KOPT-K1 (cell line): Measurements from ENCODE around the gene LILRA2.
"Not testable (repeated sequence)": the region's sequence is repeated elsewhere in the genome, so short reads cannot be mapped to it uniquely, and the experiment has no call there.

Source experiments
- H3K27ac ChIP-seq: fragments of 200-600 bp; sonication (generic); 2 replicates; pipeline ENCODE4 v1.5.1; 2016; ENCODE audit warnings: antibody characterized with exemption, mild to moderate bottlenecking, low read depth, low read length; ENCODE audit not compliant: poor library complexity, severe bottlenecking
- H3K36me3 ChIP-seq: fragments of 200-600 bp; sonication (generic); 2 replicates; pipeline ENCODE4 v1.5.1; 2017; ENCODE audit warnings: antibody characterized with exemption, mild to moderate bottlenecking, low read length, moderate library complexity; ENCODE audit not compliant: insufficient read depth
- H3K9me3 ChIP-seq: fragments of 200-600 bp; sonication (generic); 2 replicates; pipeline ENCODE4 v1.5.1; 2017; ENCODE audit warnings: antibody characterized with exemption, low read length, mild to moderate bottlenecking; ENCODE audit not compliant: insufficient read depth, poor library complexity, severe bottlenecking

LILRA2 gene

DNA sequence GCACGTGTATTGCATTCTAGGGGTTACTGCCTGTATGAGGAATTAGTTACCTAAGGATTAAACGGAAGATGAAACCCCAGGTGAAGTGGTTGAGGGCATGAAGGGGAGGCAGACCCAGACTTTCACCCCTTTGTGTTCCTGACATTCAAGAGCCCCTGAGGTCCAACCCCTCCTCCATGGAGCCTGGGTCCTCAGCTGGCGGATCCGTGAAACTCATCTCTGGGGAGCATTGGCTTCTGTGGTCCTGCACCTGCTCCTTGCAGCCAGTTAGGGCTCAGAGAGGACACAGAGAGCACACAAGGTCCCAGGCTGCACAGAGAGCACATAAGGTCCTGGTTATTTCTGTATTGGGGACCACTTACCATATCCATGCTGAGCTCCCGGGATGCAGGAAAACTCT, 12.8 kb downstream of the LILRA2 start:
- Histone ChIP-seq H3K9me3 (no peaks in the 10 kb centered on the region), H3K27ac (no peak overlapping the region), H3K36me3 (no peaks in the 10 kb centered on the region)

DNA sequence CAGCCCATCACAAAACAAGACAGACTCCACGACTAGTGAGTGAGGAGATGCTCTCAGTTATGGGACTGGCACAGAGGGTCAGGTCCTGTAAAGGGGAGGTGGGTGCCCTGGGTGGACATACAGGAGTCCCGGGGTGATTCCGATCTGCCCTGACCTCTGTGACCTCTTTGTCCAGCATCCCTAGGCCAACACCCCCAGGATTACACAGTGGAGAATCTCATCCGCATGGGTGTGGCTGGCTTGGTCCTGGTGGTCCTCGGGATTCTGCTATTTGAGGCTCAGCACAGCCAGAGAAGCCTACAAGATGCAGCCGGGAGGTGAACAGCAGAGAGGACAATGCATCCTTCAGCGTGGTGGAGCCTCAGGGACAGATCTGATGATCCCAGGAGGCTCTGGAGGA, 13.4 kb downstream of the LILRA2 start:
- H3K36me3 ChIP-seq: no peaks in the 10 kb centered on the region
- H3K27ac ChIP-seq: no peak overlapping the region
- no peaks in the 10 kb centered on the region for H3K9me3 ChIP-seq

DNA sequence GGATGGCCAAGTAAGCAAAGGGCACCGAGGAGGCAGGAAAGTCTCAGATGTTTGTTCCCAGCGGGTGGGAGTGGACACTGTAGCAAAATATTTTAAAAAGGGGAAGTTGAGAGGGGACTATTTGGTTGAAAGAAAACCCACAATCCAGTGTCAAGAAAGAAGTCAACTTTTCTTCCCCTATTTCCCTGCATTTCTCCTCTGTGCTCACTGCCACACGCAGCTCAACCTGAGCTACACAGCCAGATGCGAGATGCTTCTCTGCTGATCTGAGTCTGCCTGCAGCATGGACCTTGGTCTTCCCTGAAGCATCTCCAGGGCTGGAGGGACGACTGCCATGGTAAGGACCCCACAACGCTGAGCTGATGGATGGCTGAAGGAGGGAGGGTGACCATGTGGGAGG, 19.9 kb downstream of the LILRA2 start, which contains the start of gene LILRA1:
Gene LILRA1 (plus strand): TSS at position 188 of the 400 bp plus-strand sequence. CDS start 613 bp downstream, outside the sequence.
- H3K9me3 ChIP-seq, H3K36me3 ChIP-seq, H3K27ac ChIP-seq: not testable (repeated sequence)

DNA sequence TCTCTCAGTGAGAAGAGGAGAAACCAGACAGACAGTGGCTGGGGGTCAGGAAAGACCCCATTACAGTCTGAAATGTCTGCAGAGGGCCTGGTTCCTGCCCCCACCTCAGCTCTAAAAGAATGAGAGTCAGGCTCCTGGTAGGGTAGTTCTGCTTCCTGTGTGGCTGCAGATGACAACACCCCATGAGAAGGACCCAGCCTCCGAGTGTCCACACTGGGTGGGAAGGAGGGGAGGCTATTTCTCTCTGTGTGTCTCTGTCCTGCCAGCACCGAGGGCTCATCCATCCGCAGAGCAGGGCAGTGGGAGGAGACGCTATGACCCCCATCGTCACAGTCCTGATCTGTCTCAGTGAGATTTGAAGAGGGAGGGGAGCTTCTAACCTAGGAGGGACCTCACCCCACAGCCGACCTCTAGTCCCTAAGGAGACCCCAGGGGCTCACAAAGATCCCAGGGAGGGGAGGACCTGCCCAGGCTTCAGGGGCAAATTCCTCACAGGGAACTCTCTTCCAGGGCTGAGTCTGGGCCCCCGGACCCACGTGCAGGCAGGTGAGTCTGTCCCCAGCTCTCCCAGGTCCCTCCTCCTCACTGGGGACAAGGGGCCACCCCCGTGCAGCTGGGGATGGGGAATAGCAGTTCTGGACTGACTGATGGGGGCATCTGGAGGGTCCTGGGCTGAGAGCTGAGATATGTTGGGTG, 20.5 kb downstream of the LILRA2 start:
- H3K9me3 ChIP-seq, H3K27ac ChIP-seq, H3K36me3 ChIP-seq: not testable (repeated sequence)

DNA sequence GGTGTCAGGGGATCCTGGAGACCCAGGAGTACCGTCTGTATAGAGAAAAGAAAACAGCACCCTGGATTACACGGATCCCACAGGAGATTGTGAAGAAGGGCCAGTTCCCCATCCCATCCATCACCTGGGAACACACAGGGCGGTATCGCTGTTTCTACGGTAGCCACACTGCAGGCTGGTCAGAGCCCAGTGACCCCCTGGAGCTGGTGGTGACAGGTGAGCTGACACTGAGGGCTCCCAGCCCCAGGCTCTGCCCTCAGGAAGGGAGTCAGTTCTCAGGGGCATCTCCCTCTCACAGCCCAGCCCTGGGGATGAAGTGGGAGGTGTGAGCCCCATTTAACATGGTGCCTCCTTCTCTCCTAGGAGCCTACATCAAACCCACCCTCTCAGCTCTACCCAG, 21.1 kb downstream of the LILRA2 start:
- no peak overlapping the region for H3K27ac ChIP-seq
- H3K9me3 ChIP-seq: no peaks in the 10 kb centered on the region
- H3K36me3 ChIP-seq: no peaks in the 10 kb centered on the region

DNA sequence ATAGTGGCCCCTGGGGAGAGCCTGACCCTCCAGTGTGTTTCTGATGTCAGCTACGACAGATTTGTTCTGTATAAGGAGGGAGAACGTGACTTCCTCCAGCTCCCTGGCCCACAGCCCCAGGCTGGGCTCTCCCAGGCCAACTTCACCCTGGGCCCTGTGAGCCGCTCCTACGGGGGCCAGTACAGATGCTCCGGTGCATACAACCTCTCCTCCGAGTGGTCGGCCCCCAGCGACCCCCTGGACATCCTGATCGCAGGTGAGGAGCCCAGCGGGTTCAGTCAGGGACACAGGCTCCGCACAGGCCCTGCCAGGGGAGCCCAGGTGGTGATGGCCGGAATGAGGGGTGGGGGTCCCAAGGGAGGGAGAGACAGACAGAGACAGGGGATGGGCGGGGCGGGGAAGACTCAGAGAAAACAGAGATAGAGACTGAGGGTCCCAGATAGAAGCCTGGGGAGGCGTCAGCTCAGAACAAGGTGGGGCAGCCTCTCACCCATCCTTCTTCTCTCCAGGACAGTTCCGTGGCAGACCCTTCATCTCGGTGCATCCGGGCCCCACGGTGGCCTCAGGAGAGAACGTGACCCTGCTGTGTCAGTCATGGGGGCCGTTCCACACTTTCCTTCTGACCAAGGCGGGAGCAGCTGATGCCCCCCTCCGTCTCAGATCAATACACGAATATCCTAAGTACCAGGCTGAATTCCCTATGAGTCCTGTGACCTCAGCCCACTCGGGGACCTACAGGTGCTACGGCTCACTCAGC, 22.3 kb downstream of the LILRA2 start:
- not testable (repeated sequence) for H3K27ac ChIP-seq, H3K36me3 ChIP-seq, H3K9me3 ChIP-seq

DNA sequence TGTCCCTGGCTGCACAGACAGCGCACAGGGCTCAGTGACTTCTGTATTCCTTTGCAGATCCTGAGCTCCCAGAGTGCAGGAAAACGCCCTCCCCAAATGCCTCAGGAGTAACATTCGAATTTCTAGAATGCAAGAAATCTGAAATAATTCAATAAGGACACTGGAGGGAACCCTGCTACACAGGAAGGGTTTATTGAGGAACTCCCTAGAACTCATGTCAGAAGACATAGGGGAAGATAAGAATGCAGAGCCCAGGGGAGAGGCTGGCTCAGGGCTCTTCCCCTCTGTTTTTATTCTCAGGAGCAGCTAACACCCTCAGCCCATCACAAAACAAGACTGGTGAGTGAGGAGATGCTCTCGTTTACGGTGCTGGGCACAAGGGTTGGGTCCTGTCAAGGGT, 26.6 kb downstream of the LILRA2 start:
- Histone ChIP-seq H3K9me3 (peaks cover 9% of the 10 kb centered on the region), H3K27ac (no peak overlapping the region), H3K36me3 (no peaks in the 10 kb centered on the region)

DNA sequence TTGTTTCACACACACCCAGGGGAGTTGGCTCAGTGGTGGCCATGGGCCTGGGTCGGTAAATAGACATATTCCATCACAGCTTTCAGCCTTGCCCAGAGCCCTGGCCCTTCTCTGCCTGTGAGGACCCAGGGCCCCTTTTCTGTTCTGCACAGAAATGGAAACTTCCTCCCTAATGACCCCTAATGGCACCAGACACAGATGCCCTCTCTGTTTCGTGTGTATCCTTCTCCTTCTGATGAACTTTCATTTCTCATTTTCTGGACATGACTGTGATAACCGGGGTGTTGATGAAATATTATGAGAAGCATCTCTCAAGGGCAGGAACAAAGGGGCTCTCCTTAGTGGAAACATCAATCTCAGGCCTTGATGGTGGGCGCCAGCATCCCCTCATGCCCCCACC, 32.6 kb downstream of the LILRA2 start:
- Histone ChIP-seq H3K27ac (no peak overlapping the region), H3K9me3 (peaks cover 20% of the 10 kb centered on the region), H3K36me3 (no peaks in the 10 kb centered on the region)

DNA sequence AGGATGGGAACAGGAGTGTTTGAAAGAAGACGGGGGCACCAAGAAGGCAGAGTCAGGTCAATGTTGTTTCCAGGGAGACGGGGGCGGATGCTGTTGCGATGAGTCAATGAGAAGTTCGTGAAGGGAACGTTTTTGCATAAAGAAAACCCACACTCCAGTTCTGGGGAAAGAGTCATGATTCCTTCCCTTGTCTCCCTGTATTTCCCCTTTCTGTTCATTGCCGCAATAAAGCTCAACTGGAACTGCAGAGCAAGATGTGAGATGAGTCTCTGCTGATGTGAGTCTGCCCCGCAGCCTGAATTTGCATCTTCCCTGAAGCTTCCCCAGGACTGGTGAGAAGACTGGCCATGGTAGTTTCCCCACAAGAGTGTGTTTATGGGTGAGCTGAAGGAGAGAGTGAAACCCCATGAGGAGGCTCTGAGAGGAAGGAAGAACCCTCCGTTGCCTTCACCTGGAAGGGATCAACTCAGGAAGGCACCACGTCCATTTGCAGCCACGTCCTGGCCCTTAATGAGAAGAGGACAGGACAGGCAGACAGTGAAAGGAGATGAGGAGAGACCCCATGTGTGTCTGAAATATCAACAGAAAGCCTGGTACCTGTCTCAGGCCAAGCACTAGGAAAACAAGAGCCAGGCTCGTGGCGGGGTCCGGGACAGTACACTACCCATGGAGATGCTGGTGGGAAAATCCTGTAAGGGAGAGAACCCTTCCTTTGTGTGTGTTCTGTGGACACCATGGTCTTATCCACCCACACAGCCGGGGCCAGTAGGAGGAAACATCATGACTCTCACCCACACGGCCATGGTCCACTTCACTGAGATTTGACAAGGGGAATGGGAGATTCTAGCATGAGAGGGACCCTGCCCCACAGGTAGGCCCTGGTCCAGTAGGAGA, 33.5 kb downstream of the LILRA2 start:
- peaks cover 20% of the 10 kb centered on the region for H3K9me3 ChIP-seq
- H3K27ac ChIP-seq: no peak overlapping the region
- H3K36me3 ChIP-seq: no peaks in the 10 kb centered on the region

DNA sequence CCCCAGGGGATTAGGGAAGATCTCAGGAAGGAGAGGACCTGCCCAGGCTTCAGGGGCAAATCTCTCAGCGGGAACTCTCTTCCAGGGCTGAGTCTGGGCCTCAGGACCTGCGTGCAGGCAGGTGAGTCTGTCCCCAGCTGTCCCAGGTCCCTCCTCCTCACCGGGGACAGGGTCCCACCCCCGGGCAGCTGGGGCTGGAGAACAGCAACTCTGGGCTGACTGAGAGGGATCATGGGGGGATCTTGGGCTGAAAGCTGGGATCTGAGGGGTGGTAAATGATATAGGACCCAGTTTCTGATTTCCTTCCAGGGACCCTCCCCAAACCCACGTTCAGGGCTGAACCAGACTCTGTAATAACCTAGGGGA, 34.2 kb downstream of the LILRA2 start:
- H3K9me3 ChIP-seq: peaks cover 20% of the 10 kb centered on the region
- H3K27ac ChIP-seq: no peak overlapping the region
- no peaks in the 10 kb centered on the region for H3K36me3 ChIP-seq

DNA sequence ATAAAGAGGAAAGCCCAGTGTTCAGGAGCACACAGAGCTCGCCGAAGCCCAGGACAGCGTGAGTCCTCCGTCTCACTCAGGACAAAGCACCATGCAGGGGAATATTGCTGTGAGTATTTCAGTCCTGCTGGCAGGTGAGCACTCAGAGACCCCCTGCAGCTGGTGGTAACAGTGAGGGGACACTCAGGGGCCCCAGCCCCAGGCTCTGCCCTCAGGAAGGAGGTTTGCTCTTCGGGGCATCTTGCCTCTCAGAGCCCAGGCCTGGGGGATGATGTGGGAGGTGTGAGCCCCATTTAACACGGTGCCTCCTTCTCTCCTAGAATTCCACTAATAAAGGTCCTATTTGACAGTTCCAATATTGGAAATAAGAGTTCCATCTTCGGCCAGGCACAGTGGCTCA, 34.6 kb downstream of the LILRA2 start:
- Histone ChIP-seq H3K9me3 (peaks cover 20% of the 10 kb centered on the region), H3K27ac (no peak overlapping the region), H3K36me3 (no peaks in the 10 kb centered on the region)

DNA sequence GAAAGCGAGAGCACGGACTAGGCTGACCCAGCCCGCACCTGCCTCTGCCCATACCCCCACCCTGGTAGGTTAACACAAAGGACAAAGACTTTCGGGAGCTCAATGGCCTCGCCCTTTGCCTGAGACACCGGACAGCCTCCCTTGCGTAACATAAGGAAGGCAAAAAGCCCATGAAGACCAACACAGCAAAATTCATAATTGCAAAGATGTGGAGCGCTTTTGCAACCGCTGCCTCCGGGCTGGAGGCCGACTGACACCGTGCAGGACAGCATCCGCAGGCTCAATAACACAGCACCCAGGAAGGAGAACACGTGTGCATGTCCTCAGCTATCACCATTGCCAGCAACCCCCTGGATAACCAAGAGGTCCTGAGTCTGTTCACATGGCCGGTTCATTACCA, 35.2 kb downstream of the LILRA2 start:
- Histone ChIP-seq H3K36me3 (no peaks in the 10 kb centered on the region), H3K9me3 (peaks cover 20% of the 10 kb centered on the region), H3K27ac (no peak overlapping the region)

DNA sequence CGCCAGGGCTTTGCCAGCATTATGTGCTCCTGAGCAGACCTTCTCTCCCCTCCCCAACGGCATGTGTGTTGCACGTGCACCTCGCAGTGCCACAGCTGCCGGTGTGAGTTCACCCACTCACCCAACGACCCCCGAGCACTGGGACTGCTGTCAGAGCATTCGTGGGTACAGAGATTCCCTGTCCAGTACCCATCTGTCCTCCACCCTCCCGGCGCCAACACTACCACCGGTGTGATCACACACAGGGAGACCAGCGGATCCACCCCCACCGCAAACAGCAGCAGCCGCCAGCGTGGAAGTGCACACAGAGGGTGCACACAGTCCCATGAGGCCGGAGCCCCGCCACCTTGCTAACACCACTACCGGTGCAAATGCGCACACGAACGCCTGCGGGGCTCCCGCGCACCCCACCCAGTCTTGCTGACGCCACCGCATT, 35.8 kb downstream of the LILRA2 start:
- Histone ChIP-seq H3K9me3 (peaks cover 19% of the 10 kb centered on the region), H3K36me3 (no peaks in the 10 kb centered on the region)

DNA sequence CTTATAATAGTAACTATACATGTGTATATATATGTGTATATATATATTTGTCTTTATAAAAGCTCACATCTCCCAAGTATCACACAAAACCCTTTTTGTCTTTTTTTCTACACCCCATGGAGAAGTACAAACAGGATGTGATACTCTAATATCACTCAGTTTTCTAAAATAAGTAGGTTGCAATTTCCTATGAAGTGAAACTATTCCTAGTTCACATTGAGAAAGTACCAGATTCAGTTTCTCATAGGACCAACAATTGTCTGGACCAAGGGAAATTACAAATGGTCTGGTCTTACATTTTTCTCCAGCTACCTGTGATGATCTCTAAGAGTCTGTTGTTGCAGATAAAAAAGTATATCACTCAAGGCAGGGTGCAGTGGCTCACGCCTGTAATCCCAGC, 38.8 kb downstream of the LILRA2 start:
- Histone ChIP-seq H3K9me3 (peaks cover 13% of the 10 kb centered on the region), H3K36me3 (no peaks in the 10 kb centered on the region), H3K27ac (no peak overlapping the region)

More for the DNA sequence above, 35.8 kb downstream of the LILRA2 start:
- H3K27ac ChIP-seq: no peak overlapping the region

DNA sequence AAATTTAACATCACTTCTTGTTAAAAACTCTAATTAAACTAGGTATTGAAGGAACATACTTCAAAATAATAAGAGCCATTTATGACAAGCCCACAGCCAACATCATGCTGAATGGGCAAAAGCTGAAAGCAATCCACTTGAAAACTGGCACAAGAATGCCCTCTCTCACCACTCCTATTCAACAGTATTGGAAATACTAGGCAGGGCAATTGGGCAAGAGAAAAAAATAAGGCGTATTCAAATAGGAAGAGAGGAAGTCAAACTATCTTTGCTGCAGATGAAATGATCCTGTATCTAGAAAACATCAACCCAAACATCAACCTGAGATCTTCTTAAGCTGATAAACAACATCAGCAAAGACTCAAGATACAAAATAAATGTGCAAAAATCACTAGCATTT, 41.1 kb downstream of the LILRA2 start:
- Histone ChIP-seq H3K36me3 (no peaks in the 10 kb centered on the region), H3K27ac (no peak overlapping the region), H3K9me3 (peaks cover 16% of the 10 kb centered on the region)
